Measurements from ENCODE around the gene CDH13.

The CDH13 gene

DNA sequence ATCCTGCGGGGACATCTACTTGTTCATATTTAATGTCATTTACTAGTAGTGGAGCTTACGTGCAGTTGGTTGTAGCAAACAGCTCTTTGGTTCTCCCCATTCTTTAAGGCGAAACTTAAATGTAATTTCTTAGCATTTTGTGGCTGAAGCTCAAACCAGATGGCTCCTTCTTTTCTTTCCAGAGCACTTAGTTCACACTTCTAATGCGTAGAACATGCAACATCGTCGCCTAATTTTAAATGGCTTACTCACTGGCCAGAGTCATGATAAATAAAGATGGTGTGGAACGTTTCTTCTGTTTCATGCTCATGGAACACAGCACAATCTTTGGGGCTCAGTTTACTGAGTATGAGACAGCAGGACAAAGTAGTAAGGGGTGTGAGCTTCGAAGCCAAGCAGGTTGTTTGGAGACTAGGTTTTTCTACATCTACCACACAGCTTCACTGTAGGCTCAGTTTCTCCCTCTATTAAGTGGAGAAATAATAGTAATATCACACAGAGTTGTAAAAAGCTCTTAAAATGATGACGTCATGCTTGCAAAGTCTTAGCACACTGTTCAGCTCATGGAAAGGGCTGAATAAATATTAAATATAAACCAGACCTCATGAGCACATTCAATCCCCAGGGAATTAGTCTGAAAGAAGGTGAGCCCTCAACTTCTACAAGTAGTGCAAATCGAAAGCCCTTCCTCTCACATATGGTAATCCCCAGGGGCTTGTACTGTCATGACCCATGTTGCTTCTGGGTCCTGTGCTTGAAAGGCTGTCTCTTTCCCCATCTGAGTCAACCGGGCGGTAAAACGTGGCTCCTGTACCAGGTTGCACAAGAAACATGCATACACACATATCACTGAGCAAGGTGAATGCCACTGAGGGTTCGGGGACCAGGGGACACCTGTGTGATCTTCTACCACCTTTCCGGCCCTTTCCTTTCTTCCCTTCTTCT is 384.3 kb downstream of the CDH13 start:
- no peak for DNase-seq

DNA sequence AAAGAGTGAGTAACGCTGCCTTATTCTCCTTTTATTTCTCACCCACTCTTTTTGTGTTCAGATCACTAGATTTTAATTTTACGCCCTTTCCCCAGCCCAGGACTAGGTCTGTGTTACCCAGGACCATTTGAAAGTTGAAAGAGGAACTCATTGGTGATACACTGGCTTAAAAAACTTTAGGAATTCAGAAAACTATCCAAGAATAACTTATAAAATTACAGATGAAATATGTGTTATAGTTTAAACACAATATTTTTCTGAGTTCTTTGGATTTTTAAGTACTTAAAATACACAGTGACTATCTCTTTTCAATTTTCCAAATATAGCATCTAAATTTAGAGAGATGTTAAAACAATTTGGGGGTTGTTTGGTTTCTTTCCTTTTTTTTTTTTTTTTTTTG is 385.2 kb downstream of the CDH13 start:
- no peak for DNase-seq

DNA sequence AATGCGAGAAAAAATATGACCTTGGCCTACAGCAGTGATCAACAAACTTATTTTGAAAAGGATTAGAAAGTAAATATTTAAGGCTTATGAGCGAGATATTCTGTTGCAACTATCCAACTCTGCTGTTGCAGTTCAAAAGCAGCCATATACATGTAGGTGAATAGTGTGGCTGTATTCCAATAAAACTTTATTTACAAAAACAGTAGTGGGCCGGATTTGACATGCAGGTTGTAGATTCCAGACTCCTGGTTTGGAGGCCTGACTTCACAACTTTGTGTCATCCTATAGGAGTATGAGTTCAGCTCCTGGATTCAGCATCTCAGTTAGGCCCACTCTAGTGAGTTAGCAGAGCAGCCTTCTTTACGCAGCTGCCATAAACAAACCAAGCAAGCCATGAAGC is 386.3 kb downstream of the CDH13 start:
- no peak for DNase-seq

DNA sequence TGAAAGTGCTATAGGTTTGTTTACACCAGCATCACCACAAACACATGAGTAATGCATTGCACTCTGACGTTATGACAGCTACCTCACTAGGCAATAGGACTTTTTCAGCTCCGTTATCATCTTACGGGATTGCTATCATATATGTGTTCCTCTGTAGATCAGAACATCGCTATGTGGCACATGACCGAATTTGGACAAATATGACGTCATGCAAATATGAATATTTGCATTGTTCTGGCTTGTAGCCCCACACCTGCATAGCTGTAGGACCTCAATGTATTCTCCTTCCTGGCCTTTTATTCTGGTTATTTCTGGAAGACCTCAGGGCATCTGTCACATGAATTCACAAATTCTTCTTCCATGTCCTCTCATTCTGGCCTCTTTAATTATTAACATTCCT is 393.2 kb downstream of the CDH13 start:
- no peak for DNase-seq

DNA sequence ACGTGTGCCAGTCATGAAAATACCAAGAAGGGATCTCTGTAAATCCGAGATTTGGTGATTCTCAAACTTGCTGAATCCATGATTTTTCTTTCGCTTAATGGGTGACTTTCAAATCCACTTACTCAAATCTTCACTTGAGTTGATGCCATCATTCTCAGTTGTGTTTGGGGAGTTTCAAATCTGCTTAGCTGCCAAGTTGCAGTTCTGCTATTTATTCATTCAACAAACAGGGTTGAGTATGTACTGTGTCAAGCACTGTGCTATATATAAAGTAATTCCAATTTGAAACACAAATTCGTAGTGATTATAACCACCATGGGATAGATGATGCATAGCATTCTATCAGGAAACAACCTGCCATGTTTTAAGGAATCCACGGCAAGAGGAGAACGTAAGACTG is 394.3 kb downstream of the CDH13 start:
- DNase-seq, result no peak

- no peak for DNase-seq
Observed at GRCh38 chr16:83021746-83022145, 395.0 kb downstream of the CDH13 start.

- DNase-seq, result no peak
Observed at GRCh38 chr16:83023011-83023410, 396.2 kb downstream of the CDH13 start.

DNA sequence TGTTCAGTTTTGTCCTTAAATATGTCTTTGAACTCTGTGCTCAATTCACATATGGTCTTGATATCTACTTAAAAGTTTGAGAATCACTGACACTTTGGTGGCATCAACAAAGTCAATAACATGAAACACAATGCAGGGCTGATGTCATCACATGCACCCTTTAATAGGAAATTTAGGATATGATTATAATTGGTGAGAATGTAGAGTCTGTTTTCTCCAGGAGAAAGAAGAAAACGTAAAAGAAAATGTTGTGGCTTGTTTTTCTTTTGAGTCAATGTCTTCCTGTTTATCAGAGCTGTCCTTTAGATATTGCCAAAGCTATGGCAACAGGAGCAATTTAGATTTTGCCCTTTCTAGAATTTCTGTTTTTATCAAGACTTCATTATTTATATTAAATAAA is 396.9 kb downstream of the CDH13 start:
- no peak for DNase-seq

GRCh38 chr16:83027973-83028372 is 401.2 kb downstream of the CDH13 start:
- no peak for DNase-seq

DNA sequence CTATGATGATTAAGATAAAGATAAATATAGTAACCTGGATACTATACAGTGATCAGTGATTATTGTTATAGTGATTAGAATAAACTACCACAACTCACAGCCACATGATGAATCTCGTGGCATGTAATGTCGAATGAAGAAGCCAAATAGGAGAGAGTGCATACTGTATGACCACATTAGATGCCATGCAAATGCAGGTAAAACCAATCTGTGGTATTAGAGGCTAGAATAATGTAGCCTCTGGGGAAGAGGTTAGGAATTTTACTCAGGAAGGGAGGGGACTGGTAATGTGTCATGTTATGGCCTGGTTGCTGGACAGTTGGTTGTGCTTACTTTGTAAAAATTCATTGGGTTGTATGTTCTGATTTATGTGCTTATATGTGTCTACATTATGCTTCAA is 402.7 kb downstream of the CDH13 start:
- no peak for DNase-seq

DNA sequence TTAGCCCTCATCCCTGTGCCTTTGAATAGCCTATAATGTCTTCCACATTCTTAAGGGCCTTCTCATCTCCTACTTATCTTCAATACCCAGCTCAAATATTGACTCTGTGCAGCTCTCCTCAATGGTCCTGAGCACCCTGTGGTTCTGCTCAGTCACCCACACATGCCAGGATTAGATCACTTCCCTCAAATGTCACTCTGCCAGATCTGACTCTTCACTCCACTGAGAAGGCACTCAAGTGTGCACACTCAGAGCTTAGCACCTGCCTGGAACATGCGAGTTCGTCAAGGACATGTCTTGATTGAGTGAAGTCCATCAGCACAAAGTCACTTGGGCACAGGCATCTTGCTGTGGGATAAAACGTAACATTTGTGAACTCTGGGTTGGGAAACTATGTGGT is 404.8 kb downstream of the CDH13 start:
- DNase-seq, result no peak

- no peak for DNase-seq
Observed at GRCh38 chr16:83037102-83037501, 410.3 kb downstream of the CDH13 start.

DNA sequence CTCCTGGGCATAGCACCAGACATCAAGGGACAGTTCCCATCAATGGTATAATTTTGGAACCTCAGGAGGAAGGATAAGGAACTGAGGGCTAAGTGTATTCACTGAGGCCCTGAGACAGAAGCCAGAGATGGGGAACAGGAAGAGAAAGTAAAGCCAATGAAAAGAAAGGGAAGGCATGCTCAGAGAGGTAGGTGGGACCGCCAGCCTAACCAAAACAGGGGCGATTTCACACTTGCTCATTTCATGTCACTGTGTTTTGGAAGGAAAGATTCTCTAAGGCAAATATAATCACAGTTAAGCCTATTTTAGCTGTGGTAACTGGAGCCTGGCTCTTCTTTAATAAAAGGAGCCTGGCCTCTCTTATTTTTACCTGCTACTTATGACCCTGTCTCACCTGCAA is 411.1 kb downstream of the CDH13 start:
- no peak for DNase-seq

- no peak for DNase-seq
Observed at GRCh38 chr16:83040174-83040573, 413.4 kb downstream of the CDH13 start.

GRCh38 chr16:83044589-83044988 is 417.8 kb downstream of the CDH13 start:
- DNase-seq, result no peak

DNA sequence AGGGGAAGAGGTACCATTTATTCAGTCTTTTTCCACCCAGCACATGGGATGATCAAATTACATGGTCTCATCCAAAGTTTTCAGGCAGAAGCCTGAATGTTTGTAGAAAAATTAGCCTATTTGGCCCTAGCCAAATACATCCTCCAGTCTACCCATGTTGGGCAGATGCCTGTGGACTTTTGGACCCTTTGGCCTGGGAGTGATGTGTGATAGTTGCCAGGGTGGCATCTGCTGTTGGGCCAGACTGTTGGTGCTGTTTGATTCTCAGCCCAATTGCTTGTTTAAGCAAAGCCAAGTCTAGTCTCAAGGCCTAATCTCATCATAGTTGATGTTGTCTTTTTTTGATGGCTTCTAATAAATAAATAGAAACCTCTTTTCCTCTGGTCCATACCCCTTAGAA is 419.0 kb downstream of the CDH13 start:
- DNase-seq, result no peak

- DNase-seq, result no peak
Observed at GRCh38 chr16:83046664-83047063, 419.9 kb downstream of the CDH13 start.

- no peak for DNase-seq
Observed at GRCh38 chr16:83051451-83051850, 424.7 kb downstream of the CDH13 start.

DNA sequence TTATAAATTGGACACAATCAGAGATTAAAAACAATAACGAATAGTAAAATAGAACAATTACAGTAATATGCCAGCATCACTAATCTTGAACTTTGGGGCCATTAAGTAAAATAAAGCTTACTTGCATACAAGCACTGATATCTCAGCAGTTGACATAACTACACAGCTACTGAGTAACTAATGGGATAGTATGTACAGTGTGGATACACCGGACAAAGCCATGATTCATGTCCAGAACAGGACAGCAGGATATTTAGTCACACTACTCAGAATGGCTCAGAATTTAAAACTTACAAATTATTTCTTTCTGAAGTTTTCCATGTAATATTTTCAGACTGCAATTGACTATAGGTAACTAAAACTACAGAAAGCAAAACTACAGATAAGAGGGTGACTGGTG is 427.5 kb downstream of the CDH13 start:
- DNase-seq, result no peak

GRCh38 chr16:83058376-83058775 is 431.6 kb downstream of the CDH13 start:
- no peak for DNase-seq

GRCh38 chr16:83059237-83059636 is 432.5 kb downstream of the CDH13 start:
- no peak for DNase-seq

DNA sequence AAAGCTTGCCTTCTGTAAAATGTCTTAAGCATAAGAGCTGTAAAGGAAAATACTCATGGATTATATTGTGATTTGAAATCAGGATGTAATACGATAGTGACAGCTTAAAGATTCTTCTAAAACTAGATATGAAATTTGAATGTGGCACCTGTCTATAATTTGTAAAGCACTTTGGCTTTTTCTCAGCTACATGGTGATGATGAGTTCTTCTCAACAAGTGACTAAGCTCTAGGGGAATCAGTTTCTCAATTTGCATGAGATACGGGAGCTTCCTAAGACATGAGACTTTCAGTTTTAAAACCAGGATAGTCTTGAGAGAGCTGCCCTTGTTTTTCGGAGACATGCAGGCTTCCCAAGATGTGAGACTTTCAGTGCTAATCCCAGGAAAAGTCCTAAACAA is 439.2 kb downstream of the CDH13 start:
- no peak for DNase-seq

- no peak for DNase-seq
Observed at GRCh38 chr16:83066881-83067280, 440.1 kb downstream of the CDH13 start.

GRCh38 chr16:83068686-83069085 is 441.9 kb downstream of the CDH13 start:
- peak; percentile 7 for DNase-seq

Measured in NCI-H1694 treated with DMSO at 0.1 percent for 48 hours (cell line).